Nephron (organoid): ENCODE data around the gene PPP3CA.

Experiments used
- H3K27ac Mint-ChIP-seq, 3 experiments: 2 replicates each; pipeline ENCODE4 v1.8.0; 2020; ENCODE audit warnings: mixed read lengths in 3 of 3, mild to moderate bottlenecking in 2 of 3, moderate library complexity in 1 of 3
- H3K27me3 Mint-ChIP-seq: 2 replicates; pipeline ENCODE4 v1.8.0; 2021; ENCODE audit warnings: low read depth, mild to moderate bottlenecking, moderate library complexity, mixed read lengths
- H3K36me3 Mint-ChIP-seq: 2 replicates; pipeline ENCODE4 v1.8.0; 2020; ENCODE audit warnings: low read depth, mixed read lengths
- H3K4me1 Mint-ChIP-seq: 2 replicates; pipeline ENCODE4 v1.8.0; 2020; ENCODE audit warnings: mixed read lengths
- H3K4me3 Mint-ChIP-seq, 3 experiments: 2 replicates each; pipeline ENCODE4 v1.8.0; 2020; ENCODE audit warnings: mild to moderate bottlenecking in 3 of 3, mixed read lengths in 3 of 3, moderate library complexity in 2 of 3
- H3K9me3 Mint-ChIP-seq: 2 replicates; pipeline ENCODE4 v1.8.0; 2020; ENCODE audit warnings: mixed read lengths
- CTCF ChIP-seq, 3 experiments: fragments of 200-600 bp; sonication (generic); IDR thresholded peaks; one replicate each; pipeline ENCODE4 v1.5.0; 2021; ENCODE audit warnings: antibody characterized with exemption in 3 of 3; ENCODE audit not compliant: unreplicated experiment in 3 of 3

PPP3CA gene

GRCh38 chr4:101347267-101347556 is at the start of gene PPP3CA:
Gene PPP3CA (minus strand): TSS chr4:101347526.
- Mint-ChIP-seq H3K4me3 (peak within 1 kb of the TSS; percentile 93 to 98 (median 95)), H3K27ac (peak within 1 kb of the TSS; percentile 95 to 96 (median 96)), H3K9me3 (no peaks in the 10 kb centered on the region), H3K36me3 (no peaks in the 10 kb centered on the region), H3K27me3 (peaks cover 20% of the 10 kb centered on the region), H3K4me1 (peaks cover 31% of the 10 kb centered on the region)
- TF ChIP-seq CTCF (IDR thresholded peaks at IDR 0.05; ENCODE audit: unreplicated experiment in 3 of 3): no peak

DNA sequence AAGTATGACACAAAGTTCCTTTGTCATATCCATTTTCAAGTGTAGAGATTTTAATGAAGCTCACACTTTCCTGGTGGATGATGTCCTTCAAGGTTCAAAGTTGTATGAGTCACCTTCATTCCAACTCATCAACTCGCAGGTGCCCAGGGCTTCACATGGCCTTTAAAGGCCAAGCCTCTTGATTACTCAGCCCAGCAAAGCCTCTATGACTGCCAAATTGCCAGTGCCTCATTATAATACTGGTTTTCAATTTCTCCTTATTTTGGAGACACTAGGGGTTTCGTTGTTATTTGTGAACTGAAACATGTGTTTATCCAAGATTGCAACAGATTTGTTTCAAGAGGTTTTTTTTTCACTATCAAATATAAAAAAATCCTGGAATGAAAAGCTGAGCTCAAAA is 45.9 kb upstream of the PPP3CA start:
- Mint-ChIP-seq H3K4me3 (no peak overlapping the region), H3K36me3 (no peaks in the 10 kb centered on the region)
- TF ChIP-seq CTCF (IDR thresholded peaks at IDR 0.05; ENCODE audit: unreplicated experiment in 3 of 3): no peak

DNA sequence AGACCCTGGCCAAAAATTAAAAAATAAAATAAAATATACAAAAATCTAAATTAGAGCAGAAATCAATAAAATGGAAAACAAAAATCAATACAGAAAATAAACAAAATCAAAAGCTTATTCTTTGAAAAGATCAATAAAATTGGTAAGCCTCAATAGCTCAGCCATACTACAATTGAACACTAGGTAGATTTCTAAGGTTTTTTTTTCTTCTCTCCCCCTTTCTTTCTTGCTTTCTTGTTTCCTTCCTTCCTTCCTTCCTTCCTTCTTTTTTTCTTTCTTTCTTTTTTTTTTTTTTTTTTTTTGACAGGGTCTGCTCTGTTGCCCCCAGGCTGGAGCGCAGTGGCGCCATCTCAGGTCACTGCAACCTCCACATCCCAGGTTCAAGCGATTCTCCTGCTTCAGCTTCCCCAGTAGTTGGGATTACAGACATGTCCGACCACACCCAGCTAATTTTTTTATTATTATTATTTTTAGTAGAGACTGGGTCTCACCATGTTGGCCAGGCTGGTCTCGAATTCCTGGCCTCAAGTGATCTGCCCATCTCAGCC is 23.4 kb upstream of the PPP3CA start:
- H3K4me3 Mint-ChIP-seq: no peak overlapping the region
- H3K27me3 Mint-ChIP-seq: no peaks in the 10 kb centered on the region
- H3K27ac Mint-ChIP-seq: no peak overlapping the region
- peaks cover 22% of the 10 kb centered on the region for H3K9me3 Mint-ChIP-seq
- no peak for TF ChIP-seq CTCF (IDR thresholded peaks at IDR 0.05; ENCODE audit: unreplicated experiment in 3 of 3)
- no peaks in the 10 kb centered on the region for H3K4me1 Mint-ChIP-seq
- no peaks in the 10 kb centered on the region for H3K36me3 Mint-ChIP-seq

More for the DNA sequence above, 45.9 kb upstream of the PPP3CA start:
- H3K9me3 Mint-ChIP-seq: peaks cover 14% of the 10 kb centered on the region
- no peak overlapping the region for H3K27ac Mint-ChIP-seq
- H3K4me1 Mint-ChIP-seq: no peaks in the 10 kb centered on the region
- H3K27me3 Mint-ChIP-seq: no peaks in the 10 kb centered on the region

GRCh38 chr4:101367201-101367600 is 19.9 kb upstream of the PPP3CA start:
- Mint-ChIP-seq H3K4me3 (no peak overlapping the region), H3K36me3 (no peaks in the 10 kb centered on the region), H3K9me3 (peaks cover 17% of the 10 kb centered on the region), H3K27ac (no peak overlapping the region), H3K4me1 (no peaks in the 10 kb centered on the region), H3K27me3 (no peaks in the 10 kb centered on the region)
- TF ChIP-seq CTCF (IDR thresholded peaks at IDR 0.05; ENCODE audit: unreplicated experiment in 3 of 3): no peak

DNA sequence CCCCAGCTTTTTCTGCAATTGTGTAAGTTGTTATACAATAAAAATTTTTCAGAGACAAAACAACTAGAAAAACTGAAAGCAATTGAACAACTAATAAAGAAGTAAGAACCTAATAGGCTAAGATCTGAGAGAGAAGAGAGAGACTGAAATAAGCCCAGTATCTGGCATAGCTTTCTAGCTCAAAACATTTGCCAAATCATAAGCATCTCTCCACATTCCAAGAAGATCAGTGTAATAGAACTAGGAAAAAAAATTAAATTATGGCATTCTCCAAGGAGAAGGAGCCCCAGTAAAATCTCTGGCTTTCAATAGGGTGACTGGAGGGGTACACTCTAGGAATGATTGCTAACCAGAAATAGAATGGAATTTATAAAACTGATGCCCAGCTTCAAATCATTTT is 19.0 kb upstream of the PPP3CA start:
- no peak overlapping the region for H3K27ac Mint-ChIP-seq
- TF ChIP-seq CTCF (IDR thresholded peaks at IDR 0.05; ENCODE audit: unreplicated experiment in 3 of 3): no peak
- no peaks in the 10 kb centered on the region for H3K27me3 Mint-ChIP-seq
- no peaks in the 10 kb centered on the region for H3K4me1 Mint-ChIP-seq
- H3K36me3 Mint-ChIP-seq: no peaks in the 10 kb centered on the region
- H3K4me3 Mint-ChIP-seq: no peak overlapping the region
- H3K9me3 Mint-ChIP-seq: peaks cover 15% of the 10 kb centered on the region

- TF ChIP-seq CTCF (IDR thresholded peaks at IDR 0.05; ENCODE audit: unreplicated experiment in 3 of 3): no peak
- Mint-ChIP-seq H3K36me3 (no peaks in the 10 kb centered on the region), H3K9me3 (peaks cover 5% of the 10 kb centered on the region), H3K4me3 (no peak overlapping the region), H3K27me3 (no peaks in the 10 kb centered on the region), H3K27ac (no peak overlapping the region), H3K4me1 (no peaks in the 10 kb centered on the region)
Observed at GRCh38 chr4:101357751-101358150, 10.4 kb upstream of the PPP3CA start.
